ENCODE measurements around the gene HRG.
"Not testable (repeated sequence)": the region's sequence is repeated elsewhere in the genome, so short reads cannot be mapped to it uniquely, and the experiment has no call there.

The HRG gene

DNA sequence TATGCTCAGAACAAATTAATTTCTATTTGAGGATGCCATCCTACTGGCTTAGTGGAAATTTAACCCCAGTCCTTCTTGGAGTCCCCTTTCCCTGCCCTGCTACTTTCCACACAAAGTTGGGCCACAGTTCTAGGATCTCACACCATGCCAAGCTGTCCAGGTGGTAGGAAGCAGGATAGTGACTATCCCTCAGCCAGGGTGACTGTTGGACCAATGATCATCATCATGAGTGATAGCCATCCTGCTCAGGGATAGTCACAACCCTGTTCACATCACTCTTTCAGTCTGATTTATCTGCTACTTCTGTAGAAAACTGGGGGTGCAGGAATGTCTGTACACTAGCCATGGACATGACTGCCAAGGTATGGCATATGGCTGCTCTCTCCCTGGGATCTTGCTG lies 12.8 kb downstream of the HRG start:
- in situ Hi-C loops (cut with HindIII; ENCODE audit: low sequenced_read_pairs) = no loop called here

DNA sequence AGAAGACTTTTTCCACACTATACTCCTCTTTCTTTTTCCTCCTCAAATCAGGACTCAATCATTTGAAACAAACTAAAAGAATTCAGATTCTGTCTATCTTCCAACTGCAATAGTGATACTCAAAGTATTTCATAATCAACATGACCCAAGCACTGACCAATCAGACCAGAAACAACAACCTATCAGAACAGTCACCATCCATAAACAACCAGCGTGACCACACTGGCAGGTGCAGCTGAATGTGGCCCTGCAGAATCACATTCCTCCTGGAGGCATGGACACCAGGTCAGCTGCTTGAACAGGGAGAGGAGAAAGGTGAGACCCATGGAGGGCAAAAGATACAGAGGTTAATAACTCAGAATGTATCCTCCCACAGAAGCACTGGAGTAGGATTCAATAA lies 13.3 kb downstream of the HRG start:
- in situ Hi-C loops (cut with HindIII; ENCODE audit: low sequenced_read_pairs) = no loop called here

DNA sequence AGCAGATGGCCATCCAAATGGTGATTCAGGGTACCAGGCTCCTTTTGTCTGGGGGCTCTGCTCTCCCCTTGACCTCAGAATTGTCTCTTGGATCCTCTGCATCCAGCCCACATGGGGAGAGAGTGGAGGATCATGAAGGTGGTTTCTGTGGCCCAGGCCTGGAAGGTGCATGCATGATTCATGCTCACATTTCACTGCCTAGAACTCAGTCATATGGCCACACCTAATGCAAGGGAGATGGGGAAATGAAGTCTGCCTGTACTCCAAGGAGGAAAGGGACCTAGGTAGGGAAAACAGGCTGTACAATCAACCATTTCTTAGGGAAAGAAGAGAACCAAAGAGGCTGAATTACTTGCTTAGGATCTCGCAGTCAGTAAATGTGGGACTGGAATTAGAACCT lies 15.1 kb downstream of the HRG start:
- in situ Hi-C loops (cut with HindIII; ENCODE audit: low sequenced_read_pairs) = no loop called here

DNA sequence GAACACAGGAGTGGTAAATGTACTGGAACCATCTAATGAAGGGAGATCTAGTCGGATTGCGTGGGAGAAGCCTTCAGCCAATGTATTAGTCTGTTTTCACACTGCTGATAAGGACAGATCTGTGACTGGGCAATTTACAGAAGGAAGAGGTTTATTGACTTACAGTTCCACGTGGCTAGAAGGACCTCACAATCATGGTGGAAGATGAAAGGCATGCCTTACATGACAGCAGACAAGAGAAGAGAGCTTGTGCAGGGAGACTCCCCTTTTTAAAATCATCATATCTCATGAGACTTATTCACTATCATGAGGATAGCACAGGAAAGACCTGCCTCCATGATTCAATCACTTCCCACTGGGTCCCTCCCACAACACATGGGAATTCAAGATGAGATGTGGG lies 17.0 kb downstream of the HRG start:
- in situ Hi-C loops (cut with HindIII; ENCODE audit: low sequenced_read_pairs) = no loop called here

DNA sequence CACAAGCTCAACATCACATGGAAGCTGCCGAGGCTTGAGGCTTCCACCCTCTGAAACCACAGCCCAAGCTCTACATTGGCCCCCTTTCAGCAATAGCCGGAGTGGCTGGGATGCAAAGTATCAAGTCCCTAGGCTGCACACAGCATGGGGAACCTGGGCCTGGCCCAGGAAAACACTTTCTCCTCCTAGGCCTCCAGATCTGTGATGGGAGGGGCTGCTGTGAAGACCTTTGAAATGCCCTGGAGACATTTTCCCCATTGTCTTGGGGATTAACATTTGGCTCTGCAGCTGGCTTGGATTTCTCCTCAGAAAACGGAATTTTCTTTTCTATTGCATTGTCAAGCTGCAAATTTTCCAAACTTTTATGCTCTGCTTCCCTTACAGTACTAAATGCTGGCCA lies 18.2 kb downstream of the HRG start:
- in situ Hi-C loops (cut with HindIII; ENCODE audit: low sequenced_read_pairs) = no loop called here

DNA sequence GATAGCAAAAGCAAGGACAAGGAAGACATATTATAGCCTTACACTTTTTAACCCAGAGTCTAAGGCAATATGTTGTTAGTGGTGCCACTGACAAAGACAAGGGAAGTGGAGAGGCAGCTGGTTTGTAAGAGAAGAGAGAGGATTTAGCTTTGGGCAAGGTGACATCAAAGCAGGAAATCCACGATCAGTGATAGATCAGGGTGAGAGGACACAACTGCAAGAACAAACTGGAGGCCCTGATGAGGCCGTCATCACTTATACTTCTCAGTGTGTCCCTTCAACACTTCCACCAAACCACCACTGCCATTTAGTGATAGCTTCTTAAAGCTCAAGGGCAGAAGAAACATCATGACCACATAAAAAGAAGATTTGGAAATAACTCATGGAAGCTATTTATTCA lies 20.7 kb downstream of the HRG start:
- in situ Hi-C loops (cut with HindIII; ENCODE audit: low sequenced_read_pairs) = not testable (repeated sequence)

DNA sequence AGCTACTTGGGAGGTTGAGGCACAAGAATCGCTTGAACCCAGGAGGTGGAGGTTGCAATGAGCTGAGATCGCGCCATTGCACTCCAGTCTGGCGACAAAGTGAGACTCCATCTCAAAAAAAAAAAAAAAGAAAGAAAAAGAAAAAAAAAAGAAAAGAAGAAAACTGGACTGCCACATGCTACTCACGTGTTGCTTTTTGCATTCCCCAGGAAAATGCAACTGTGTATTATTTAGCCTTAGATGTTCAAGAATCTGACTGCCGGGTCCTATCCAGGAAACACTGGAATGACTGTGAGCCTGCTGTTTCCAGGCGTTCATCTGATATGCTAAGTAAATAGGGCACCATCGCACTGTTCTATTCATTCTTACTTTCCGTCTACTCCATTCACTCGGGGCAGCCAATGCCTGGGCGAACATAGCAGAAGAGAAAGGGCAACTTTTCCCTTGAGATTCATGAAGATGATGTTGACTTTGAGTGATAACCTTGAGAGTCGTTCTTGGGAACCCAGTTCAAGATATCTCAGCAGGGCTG lies 21.4 kb downstream of the HRG start:
- in situ Hi-C loops (cut with HindIII; ENCODE audit: low sequenced_read_pairs) = no loop called here

DNA sequence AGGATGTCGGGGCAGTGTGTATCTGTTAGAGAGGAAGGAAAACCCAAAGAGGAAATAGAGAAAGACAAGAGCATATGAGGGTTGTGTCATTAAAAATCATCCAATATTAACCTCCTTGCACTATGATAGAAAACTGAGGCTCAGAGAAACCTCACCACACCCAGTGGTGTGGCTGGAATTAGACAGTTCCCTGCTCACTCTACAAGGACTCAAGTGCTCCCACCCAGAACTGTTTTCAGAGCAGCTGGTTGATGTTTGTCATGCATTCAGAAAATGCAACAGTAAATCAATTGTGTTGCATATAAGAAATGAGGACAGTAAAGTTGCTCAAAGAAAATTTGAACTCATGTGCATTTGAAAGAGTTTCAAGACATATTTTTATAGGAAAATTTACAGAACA lies 24.5 kb downstream of the HRG start:
- in situ Hi-C loops (cut with HindIII; ENCODE audit: low sequenced_read_pairs) = not testable (repeated sequence)

DNA sequence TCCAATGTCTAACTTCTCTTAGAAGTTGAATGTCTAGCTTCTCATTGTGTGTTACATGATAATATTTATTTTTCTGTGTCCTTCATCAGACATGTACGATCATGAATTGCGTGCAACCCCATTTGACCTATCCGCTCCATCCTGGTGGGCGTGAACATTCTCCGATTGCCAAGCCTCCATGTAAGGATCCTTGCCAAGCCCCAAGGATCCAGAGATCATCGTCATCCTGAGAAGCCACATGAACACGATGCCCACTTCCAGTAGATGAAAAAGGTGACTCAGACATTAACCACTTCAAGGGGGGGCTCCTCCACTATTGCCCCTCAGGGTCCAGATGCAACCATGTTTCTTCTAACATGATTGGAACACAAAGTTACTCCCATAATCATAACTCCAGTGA lies 25.9 kb downstream of the HRG start:
- in situ Hi-C loops (cut with HindIII; ENCODE audit: low sequenced_read_pairs) = no loop called here

DNA sequence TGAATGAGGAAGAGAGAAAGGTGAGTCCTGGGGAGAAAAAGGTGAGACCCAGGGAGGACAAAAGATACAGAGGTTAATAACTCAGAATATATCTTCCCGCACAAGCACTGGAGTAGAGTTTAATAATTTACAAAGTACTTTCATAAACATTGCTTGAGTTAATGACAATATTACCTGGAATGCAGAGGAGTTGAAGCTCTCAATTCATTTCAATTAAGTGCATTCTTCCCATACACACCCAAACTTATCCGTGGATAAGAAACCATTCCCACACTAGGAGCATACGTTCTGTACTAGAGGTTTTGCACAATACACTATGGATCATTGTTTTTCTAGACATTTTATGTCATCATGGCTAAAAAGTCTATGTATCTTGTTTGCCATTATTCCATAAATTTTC lies 28.0 kb downstream of the HRG start:
- in situ Hi-C loops (cut with HindIII; ENCODE audit: low sequenced_read_pairs) = no loop called here

DNA sequence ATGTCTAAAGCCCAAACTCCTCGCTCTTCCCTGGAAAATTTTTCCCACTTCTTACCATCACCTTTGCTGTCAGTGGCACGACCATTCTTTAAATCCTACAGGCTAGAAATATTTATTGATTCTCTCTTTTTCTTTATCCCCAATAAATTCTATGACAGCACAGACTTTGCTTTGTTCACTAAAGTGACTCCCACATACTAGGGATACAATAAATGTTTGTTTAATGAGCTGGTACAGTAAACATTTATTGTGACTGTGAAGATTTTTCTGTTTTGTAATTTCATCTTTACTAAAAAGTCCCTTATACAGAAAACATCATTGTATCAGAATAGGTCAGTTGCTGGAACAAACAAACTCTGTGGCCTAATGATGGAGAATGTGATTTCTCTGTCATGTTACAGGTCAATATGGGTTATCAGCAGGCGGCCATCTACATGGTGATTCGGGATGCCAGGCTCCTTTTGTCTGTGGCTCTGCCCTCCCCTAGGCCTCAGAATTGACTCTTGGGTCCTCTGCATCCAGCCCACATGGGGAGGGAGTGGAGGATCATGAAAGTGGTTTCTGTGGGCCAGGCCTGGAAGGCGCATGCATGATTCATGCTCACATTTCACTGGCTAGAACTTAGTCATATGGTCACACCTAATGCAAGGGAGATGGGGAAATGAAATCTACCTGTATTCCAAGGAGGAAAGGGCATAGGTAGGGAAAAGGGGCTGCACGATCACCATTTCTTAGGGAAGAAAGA lies 28.6 kb downstream of the HRG start:
- in situ Hi-C loops (cut with HindIII; ENCODE audit: low sequenced_read_pairs) = no loop called here

DNA sequence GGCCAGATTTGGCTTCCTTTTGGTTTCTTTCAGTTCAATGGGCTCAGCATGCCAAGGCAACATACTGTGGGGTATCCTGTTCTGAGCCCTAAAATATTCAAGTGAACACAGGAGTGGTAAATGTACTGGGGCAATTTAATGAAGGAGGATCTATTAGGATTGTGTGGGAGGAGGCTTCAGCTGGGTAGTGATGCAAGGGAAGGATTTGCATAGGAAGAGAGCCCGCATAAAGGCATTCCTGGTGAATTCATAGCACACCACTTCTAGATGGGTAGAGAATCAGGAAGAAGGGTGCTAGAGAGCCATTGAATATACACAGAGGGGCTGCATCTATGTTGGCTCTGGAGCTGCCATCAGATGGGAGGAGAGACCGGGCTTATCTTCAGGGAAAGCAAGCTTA lies 30.7 kb downstream of the HRG start:
- in situ Hi-C loops (cut with HindIII; ENCODE audit: low sequenced_read_pairs) = no loop called here

DNA sequence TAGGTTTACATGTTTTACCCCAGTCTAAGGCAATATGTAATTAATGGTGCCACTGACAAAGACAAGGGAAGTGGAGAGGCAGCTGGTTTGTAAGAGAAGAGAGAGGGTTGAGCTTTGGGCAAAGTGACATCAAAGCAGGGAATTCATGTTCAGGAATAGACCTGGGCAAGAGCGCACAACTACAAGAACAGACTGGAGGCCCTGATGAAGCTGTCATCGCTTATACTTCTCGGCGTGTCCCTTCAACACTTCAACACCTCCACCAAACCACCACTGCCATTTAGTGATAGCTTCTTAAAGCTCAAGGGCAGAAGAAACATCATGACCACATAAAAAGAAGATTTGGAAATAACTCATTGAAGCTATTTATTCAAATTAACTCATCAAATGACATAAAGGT lies 31.7 kb downstream of the HRG start:
- in situ Hi-C loops (cut with HindIII; ENCODE audit: low sequenced_read_pairs) = no loop called here

DNA sequence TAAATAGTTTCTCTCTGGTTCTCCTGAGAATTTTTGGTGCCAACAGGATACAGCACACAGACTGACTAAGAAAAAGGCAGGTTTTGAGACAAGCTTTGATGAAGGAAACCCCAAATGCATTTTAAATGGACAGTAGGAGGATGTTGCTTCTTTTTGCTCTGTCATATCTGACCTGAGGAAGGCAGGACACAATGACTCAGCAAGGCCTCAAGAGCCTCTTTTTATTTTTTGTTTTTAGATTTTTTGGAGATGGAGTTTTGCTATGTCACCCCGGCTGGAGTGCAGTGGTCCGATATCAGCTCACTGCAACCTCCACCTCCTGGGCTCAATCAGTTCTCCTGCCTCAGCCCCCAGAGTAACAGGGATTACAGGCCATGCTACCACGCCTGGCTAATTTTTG lies 34.5 kb downstream of the HRG start:
- in situ Hi-C loops (cut with HindIII; ENCODE audit: low sequenced_read_pairs) = no loop called here

DNA sequence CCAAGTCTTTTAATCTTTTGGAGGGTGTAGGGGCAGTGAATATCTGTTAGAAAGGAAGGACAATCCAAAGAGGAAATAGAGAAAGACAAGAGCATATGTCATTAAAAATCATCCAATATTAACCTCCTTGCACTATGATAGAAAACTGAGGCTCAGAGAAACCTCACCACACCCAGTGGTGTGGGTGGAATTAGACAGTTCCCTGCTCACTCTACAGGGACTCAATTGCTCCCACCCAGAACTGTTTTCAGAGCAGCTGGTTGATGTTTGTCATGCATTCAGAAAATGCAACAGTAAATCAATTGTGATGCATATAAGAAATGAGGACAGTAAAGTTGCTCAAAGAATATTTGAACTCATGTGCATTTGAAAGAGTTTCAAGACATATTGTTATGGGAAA lies 36.6 kb downstream of the HRG start:
- in situ Hi-C loops (cut with HindIII; ENCODE audit: low sequenced_read_pairs) = not testable (repeated sequence)

DNA sequence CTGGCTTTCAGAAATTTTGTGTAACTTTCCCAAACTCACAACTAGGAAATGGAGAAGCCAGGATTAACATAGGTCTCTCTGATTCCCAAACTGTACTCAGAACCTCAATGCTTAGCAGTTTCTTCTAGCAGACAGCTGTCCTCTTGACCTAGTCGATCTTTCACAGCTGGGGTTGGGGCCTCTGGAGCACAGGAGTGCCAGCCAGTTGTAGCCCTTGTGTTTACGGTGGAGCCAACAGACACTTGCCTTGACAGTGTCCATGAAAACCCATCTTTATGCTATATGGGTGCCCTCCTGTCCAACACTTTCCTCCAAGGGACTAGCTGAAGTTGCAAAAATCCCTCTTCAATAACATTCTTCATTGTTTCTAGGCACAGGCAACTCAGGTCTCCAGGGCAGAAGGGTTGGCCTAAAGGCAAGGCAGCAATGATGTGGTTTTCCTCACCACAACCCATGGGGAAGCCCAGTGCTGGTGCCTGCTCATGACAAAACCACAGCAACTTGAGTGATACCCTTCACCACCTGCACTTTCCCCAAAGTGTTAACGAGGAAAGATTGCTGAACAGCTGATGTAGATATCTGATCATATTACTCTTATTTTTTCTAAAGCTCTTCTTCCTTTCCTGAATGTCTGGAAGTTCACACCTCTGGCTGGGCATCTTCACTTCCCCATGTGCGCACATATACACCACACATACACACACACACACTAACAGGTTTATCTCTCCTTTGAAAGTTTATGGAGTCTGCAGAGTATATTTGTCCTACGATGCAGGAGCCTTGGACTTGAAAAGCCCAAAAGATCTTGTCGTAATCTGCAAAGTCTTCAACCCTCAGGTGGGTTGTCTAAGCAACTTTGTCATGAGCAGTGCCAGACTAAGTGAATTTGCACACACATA lies 40.3 kb downstream of the HRG start:
- in situ Hi-C loops (cut with HindIII; ENCODE audit: low sequenced_read_pairs) = no loop called here

DNA sequence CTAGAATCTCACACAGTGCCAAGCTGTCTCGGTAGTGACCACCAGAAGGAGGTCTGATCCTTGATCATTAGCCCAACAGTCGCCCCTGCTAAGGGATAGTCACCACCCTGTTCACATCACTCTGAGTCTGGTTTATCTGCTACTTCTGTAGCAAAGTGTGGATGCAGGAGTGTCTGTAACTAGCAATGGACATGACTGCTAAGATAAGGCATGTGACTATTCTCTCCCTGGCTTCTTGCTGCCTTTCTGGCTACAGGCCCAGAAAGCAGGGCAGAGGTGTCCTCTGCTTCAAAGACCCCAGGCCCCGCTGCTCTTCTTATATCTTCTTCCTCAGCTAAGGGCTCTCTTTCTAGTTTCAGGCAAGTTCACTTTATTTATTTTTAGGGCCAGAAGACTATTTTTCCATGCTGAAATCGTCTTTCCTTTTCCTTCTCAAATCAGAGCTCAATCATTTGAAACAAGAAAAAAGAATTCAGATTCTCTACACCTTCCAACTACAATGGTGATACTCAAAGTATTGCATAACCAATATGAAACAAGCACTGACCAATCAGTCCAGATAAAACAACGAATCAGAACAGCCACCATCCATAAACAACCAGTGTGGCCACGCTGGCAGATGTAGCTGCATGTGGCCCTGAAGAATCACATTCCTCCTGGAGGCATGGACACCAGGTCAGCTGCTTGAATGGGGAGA lies 43.3 kb downstream of the HRG start:
- in situ Hi-C loops (cut with HindIII; ENCODE audit: low sequenced_read_pairs) = no loop called here

DNA sequence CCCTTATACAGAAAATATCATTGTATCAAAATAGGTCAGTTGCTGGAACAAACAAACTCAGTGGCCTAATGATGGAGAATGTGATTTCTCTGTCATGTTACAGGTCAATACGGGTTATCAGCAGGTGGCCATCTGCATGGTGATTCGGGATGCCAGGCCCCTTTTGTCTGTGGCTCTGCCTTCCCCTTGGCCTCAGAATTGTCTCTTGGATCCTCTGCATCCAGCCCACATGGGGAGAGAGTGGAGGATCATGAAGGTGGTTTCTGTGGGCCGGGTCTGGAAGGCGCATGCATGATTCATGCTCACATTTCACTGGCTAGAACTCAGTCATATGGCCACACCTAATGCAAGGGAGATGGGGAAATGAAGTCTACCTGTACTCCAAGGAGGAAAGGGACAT lies 44.9 kb downstream of the HRG start:
- in situ Hi-C loops (cut with HindIII; ENCODE audit: low sequenced_read_pairs) = not testable (repeated sequence)

DNA sequence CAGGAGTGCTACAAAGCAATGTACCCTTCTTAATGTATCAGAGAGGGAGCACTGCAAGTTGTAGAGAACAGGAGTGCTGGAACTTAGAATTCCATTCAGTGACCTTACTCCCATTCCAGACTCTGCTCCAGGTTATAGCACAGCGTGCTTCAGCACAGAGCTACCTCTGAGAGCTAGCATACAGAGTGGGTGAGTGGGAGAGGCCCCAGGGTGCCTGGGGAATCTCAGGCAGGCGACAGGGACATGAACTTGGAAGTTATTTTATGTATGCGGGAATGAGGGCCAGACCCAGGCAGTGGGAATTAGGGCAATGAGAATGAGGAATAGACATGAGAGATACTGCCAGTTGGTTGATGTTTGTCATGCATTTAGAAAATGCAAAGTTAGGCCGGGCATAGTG lies 47.7 kb downstream of the HRG start:
- in situ Hi-C loops (cut with HindIII; ENCODE audit: low sequenced_read_pairs) = no loop called here

DNA sequence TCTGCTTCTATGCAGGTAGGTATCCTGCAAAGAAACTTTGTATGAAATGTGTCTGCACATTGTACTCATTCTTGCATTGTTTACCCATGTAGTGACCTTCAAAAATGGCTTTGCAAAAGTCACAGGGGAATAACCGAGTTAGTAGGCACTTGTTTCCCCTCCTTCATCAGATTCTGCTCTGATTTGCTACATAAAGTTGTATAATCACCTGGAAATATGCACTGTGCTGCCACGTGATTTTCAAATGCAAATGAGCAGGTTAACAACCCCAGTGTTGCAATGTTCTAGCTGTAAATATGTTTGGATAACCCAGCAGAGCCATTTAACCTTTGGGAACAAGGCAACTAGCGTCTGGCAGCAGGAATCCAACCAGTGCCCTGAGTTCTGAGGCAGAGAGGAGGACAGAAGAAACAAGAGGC lies 51.2 kb downstream of the HRG start, which contains the start of gene KNG1:
Gene KNG1, plus strand, starts transcription at position 321 of the 419 bp plus-strand sequence. CDS start 184 bp downstream, outside the sequence.
- in situ Hi-C loops (cut with HindIII; ENCODE audit: low sequenced_read_pairs) = no loop called here

All from DLD1 (cell line).